Stimulated activated effector memory CD8-positive, alpha-beta T cell treated with anti-CD3 and anti-CD28 coated beads, Interleukin-12 subunit alpha, Interleukin-12 subunit beta, amount 100 ng/mL, for 72 hours (primary cell): ENCODE results near the gene RILPL2.
"Not testable (repeated sequence)": the region's sequence is repeated elsewhere in the genome, so short reads cannot be mapped to it uniquely, and the experiment has no call there.

ENCODE experiments used
- ATAC-seq: fragments of 150-1000 bp; cut with Tn5 transposase; 2 replicates; pipeline ENCODE4 v1.10.0; 2021
- DNase-seq, 2 donors: peaks; one replicate each; pipeline ENCODE4 v3.0.0; 2021 to 2022; ENCODE audit warnings: low spot score in 2 of 2
- H3K27ac Mint-ChIP-seq: one replicate; pipeline ENCODE4 v1.8.0; 2022; ENCODE audit warnings: mild to moderate bottlenecking, mixed read lengths
- H3K36me3 Mint-ChIP-seq: one replicate; pipeline ENCODE4 v1.8.0; 2022; ENCODE audit warnings: mild to moderate bottlenecking, mixed read lengths
- H3K4me1 Mint-ChIP-seq: one replicate; pipeline ENCODE4 v1.8.0; 2022; ENCODE audit warnings: mixed read lengths
- H3K4me3 Mint-ChIP-seq: one replicate; pipeline ENCODE4 v1.8.0; 2022; ENCODE audit warnings: mild to moderate bottlenecking, mixed read lengths
- H3K9me3 Mint-ChIP-seq: one replicate; pipeline ENCODE4 v1.8.0; 2022; ENCODE audit warnings: mixed read lengths

The RILPL2 gene

DNA sequence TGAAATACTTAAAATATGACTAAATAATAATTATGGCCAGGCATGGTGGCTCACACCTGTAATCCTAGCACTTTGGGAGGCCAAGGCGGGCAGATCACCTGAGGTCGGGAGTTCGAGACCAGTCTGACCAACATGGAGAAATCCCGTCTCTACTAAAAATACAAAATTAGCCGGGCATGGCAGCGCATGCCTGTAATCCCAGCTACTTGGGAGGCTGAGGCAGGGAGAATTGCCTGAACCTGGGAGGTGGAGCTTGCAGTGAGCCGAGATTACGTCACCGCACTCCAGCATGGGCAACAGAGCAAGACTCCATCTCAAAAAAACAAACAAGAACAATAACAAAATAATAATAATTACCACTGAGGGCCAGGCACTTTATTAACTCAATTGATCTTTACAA lies 50.9 kb downstream of the RILPL2 start:
- not testable (repeated sequence) for H3K4me3 Mint-ChIP-seq, ATAC-seq, H3K27ac Mint-ChIP-seq, DNase-seq, H3K9me3 Mint-ChIP-seq
- Mint-ChIP-seq H3K4me1 (peaks cover 33% of the 10 kb centered on the region), H3K36me3 (peaks cover 23% of the 10 kb centered on the region)

- no peaks in the 10 kb centered on the region for H3K9me3 Mint-ChIP-seq
- ATAC-seq (no peak), DNase-seq (no peak)
- peaks cover 27% of the 10 kb centered on the region for H3K4me1 Mint-ChIP-seq
- no peak overlapping the region for H3K27ac Mint-ChIP-seq
- peaks cover 17% of the 10 kb centered on the region for H3K36me3 Mint-ChIP-seq
- H3K4me3 Mint-ChIP-seq, result peak overlapping the region; percentile 90
Observed at GRCh38 chr12:123384994-123385376, 51.5 kb downstream of the RILPL2 start.

GRCh38 chr12:123384318-123384993 lies 52.0 kb downstream of the RILPL2 start:
- peaks cover 14% of the 10 kb centered on the region for H3K36me3 Mint-ChIP-seq
- H3K27ac Mint-ChIP-seq, result peak overlapping the region; percentile 81
- no peaks in the 10 kb centered on the region for H3K9me3 Mint-ChIP-seq
- peak in 1 of 2 donors; percentile 13 for DNase-seq
- H3K4me3 Mint-ChIP-seq, result peak overlapping the region; percentile 90
- ATAC-seq, result no peak
- peaks cover 25% of the 10 kb centered on the region for H3K4me1 Mint-ChIP-seq

- Mint-ChIP-seq H3K27ac (no peak overlapping the region), H3K4me3 (peak overlapping the region; percentile 90)
Observed at GRCh38 chr12:123382684-123383083, 53.8 kb downstream of the RILPL2 start.

GRCh38 chr12:123379391-123379790 lies 57.1 kb downstream of the RILPL2 start:
- Mint-ChIP-seq H3K36me3 (peaks cover 6% of the 10 kb centered on the region), H3K27ac (peak overlapping the region; percentile 6), H3K4me1 (peaks cover 7% of the 10 kb centered on the region), H3K9me3 (no peaks in the 10 kb centered on the region), H3K4me3 (no peak overlapping the region)
- ATAC-seq, result no peak
- no peak for DNase-seq

More at GRCh38 chr12:123382684-123383083, 53.8 kb downstream of the RILPL2 start:
- Mint-ChIP-seq H3K9me3 (no peaks in the 10 kb centered on the region), H3K4me1 (peaks cover 17% of the 10 kb centered on the region), H3K36me3 (peaks cover 6% of the 10 kb centered on the region)
- DNase-seq (no peak), ATAC-seq (no peak)

- DNase-seq, H3K4me3 Mint-ChIP-seq, ATAC-seq, H3K36me3 Mint-ChIP-seq, H3K27ac Mint-ChIP-seq, H3K9me3 Mint-ChIP-seq, H3K4me1 Mint-ChIP-seq: not testable (repeated sequence)
Observed at GRCh38 chr12:123372415-123372814, 64.1 kb downstream of the RILPL2 start.

GRCh38 chr12:123371667-123372368 lies 64.7 kb downstream of the RILPL2 start:
- H3K9me3 Mint-ChIP-seq, H3K27ac Mint-ChIP-seq, H3K4me1 Mint-ChIP-seq, H3K36me3 Mint-ChIP-seq, DNase-seq, H3K4me3 Mint-ChIP-seq, ATAC-seq: not testable (repeated sequence)

- Mint-ChIP-seq H3K9me3 (no peaks in the 10 kb centered on the region), H3K4me3 (no peak overlapping the region), H3K36me3 (peaks cover 11% of the 10 kb centered on the region), H3K4me1 (peaks cover 10% of the 10 kb centered on the region), H3K27ac (no peak overlapping the region)
- no peak for ATAC-seq
- DNase-seq, result no peak
Observed at GRCh38 chr12:123369229-123369628, 67.3 kb downstream of the RILPL2 start.

DNA sequence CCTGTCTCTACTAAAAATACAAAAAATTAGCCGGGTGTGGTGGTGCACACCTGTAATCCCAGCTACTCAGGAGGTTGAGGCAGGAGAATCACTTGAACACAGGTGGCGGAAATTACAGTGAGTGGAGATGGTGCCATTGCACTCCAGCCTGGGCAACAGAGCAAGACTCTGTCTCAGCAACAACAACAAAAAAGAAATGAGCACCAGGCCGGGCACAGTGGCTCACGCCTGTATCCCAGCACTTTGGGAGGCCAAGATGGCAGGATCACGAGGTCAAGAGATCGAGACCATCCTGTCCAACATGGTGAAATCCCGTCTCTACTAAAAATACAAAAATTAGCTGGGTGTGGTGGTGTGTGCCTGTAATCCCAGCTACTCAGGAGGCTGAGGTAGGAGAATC lies 68.1 kb downstream of the RILPL2 start:
- Mint-ChIP-seq H3K36me3 (peaks cover 19% of the 10 kb centered on the region), H3K4me1 (peaks cover 15% of the 10 kb centered on the region)
- not testable (repeated sequence) for H3K4me3 Mint-ChIP-seq, H3K27ac Mint-ChIP-seq, ATAC-seq, DNase-seq, H3K9me3 Mint-ChIP-seq

GRCh38 chr12:123367511-123367910 lies 69.0 kb downstream of the RILPL2 start:
- Mint-ChIP-seq H3K36me3 (peaks cover 27% of the 10 kb centered on the region), H3K27ac (no peak overlapping the region), H3K4me1 (peaks cover 22% of the 10 kb centered on the region), H3K4me3 (no peak overlapping the region), H3K9me3 (no peaks in the 10 kb centered on the region)
- DNase-seq, result no peak
- no peak for ATAC-seq
